Measurements from ENCODE around the gene ABCB1. TPM values are rescaled to one million over a fixed set of nuclear protein-coding genes. Genes with fewer than 3 reads are reported as not detected.
A peak's percentile ranks its signal among the peaks of the same experiment; 100 is the strongest.

ABCB1 gene
- total and polyA plus RNA-seq, 2 of the 13 experiments (the other 11 are each of a cell fraction or from before 2014, with no cell fraction given) = 42.8 to 52.6 TPM

DNA sequence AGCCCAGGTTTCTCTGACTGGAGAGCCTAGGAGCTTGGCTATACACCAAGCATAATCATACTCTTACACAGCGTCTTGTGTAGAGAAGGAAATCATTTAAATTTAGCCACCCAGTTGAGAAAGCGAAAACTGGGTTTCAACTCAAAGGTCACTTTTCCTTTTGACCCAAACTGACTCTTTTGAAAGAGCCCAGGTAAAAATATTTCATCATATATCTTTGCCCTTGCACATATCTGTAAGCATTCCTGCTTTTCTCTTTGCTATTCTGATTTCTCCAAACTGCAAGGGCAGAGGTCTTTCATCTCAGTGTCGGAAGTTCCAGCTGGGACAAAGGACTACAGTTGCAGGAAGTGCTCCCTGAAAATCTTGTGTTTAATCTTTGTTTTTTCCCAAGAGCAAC lies 103.2 kb downstream of the ABCB1 start (continued):
- TF ChIP-seq NAIF1 (CRISPR knock-in tag; IDR thresholded peaks at IDR 0.05; ENCODE audit: borderline replicate concordance) = no peak
- TF ChIP-seq ZNF263 (CRISPR knock-in tag; IDR thresholded peaks at IDR 0.05) = peak; percentile 87
- TF ChIP-seq FOXJ3 (CRISPR knock-in tag; IDR thresholded peaks at IDR 0.05; ENCODE audit: borderline replicate concordance) = peak; percentile 35; the same call in 1 of the 2 replicates
- no peak for TF ChIP-seq JDP2 (CRISPR knock-in tag; IDR thresholded peaks at IDR 0.05; ENCODE audit: borderline replicate concordance)
- no peak for TF ChIP-seq ZNF816 (CRISPR knock-in tag; IDR thresholded peaks at IDR 0.05; ENCODE audit: borderline replicate concordance)
- TF ChIP-seq ZZZ3 (CRISPR knock-in tag; IDR thresholded peaks at IDR 0.05; ENCODE audit: borderline replicate concordance) = no peak
- TF ChIP-seq ATF1 (CRISPR knock-in tag; IDR thresholded peaks at IDR 0.05) = no peak
- TF ChIP-seq, protein P1, sequence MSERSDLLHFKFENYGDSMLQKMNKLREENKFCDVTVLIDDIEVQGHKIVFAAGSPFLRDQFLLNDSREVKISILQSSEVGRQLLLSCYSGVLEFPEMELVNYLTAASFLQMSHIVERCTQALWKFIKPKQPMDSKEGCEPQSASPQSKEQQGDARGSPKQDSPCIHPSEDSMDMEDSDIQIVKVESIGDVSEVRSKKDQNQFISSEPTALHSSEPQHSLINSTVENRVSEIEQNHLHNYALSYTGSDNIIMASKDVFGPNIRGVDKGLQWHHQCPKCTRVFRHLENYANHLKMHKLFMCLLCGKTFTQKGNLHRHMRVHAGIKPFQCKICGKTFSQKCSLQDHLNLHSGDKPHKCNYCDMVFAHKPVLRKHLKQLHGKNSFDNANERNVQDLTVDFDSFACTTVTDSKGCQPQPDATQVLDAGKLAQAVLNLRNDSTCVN (CRISPR knock-in tag; IDR thresholded peaks at IDR 0.05; ENCODE audit: borderline replicate concordance) = no peak
- no peak for TF ChIP-seq PRMT3 (CRISPR knock-in tag; IDR thresholded peaks at IDR 0.05; ENCODE audit: borderline replicate concordance, low read depth)
- TF ChIP-seq NONO (IDR thresholded peaks at IDR 0.05) = no peak
- TF ChIP-seq NONO (CRISPR knock-in tag; conservative IDR thresholded peaks at IDR 0.05) = no peak
- peak; percentile 45 for TF ChIP-seq ASH2L (IDR thresholded peaks at IDR 0.05; ENCODE audit: insufficient read length, low read depth, low read length)
- no peak for TF ChIP-seq SIN3B (IDR thresholded peaks at IDR 0.05; ENCODE audit: low read length)
- no peak for TF ChIP-seq PAWR (CRISPR knock-in tag; IDR thresholded peaks at IDR 0.05; ENCODE audit: borderline replicate concordance)
- peak; percentile 87; the same call in 1 of the 2 replicates for TF ChIP-seq GFI1 (CRISPR knock-in tag; IDR thresholded peaks at IDR 0.05; ENCODE audit: borderline replicate concordance)
- TF ChIP-seq, protein P2, sequence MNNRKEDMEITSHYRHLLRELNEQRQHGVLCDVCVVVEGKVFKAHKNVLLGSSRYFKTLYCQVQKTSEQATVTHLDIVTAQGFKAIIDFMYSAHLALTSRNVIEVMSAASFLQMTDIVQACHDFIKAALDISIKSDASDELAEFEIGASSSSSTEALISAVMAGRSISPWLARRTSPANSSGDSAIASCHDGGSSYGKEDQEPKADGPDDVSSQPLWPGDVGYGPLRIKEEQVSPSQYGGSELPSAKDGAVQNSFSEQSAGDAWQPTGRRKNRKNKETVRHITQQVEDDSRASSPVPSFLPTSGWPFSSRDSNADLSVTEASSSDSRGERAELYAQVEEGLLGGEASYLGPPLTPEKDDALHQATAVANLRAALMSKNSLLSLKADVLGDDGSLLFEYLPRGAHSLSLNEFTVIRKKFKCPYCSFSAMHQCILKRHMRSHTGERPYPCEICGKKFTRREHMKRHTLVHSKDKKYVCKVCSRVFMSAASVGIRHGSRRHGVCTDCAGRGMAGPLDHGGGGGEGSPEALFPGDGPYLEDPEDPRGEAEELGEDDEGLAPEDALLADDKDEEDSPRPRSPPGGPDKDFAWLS (CRISPR knock-in tag; IDR thresholded peaks at IDR 0.05; ENCODE audit: borderline replicate concordance) = no peak
- TF ChIP-seq RCOR2 (CRISPR knock-in tag; IDR thresholded peaks at IDR 0.05) = no peak
- TF ChIP-seq ZNF383 (CRISPR knock-in tag; IDR thresholded peaks at IDR 0.05; ENCODE audit: borderline replicate concordance) = no peak
- TF ChIP-seq NFE2L1 (CRISPR knock-in tag; IDR thresholded peaks at IDR 0.05; ENCODE audit: borderline replicate concordance) = no peak
- no peak for TF ChIP-seq IKZF1 (IDR thresholded peaks at IDR 0.05)
- TF ChIP-seq HNRNPH1 (optimal IDR thresholded peaks at IDR 0.05; ENCODE audit: low read depth, low read length) = no peak
- no peak for TF ChIP-seq ZNF253 (CRISPR knock-in tag; IDR thresholded peaks at IDR 0.05; ENCODE audit: borderline replicate concordance)
